ENCODE results near the gene IWS1. TPM values are rescaled to one million over a fixed set of nuclear protein-coding genes. Genes with fewer than 3 reads are reported as not detected.

The IWS1 gene

DNA sequence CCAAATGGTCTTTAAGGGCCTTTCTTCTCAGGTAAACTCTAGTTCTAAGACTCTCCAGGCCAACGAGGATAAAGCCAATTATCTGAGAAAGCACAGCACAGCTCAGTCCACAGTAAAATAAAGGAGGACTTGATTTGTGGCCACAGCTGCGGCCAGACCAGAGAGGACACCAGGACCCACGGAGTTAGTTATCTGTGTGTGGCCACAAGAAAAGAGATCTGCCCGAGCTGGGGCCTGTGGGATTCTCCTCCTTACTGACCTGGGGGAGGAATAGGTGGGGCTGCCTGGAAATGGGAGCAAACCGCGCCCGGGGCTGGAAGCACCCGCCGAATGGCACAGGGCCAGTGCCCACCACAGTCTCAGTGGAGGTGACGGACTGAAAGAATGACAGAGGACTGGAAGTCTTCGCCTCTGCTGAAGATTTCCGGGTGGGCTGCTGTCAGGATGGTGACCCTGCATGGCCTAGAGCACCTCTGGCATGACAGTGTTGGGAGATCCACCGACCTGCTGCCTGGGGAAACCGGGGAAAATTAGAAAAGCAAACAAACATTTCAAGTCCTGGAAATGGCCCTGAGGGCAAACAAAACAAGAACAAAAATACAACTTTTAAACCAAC, 94.8 kb downstream of the IWS1 start:
- no CpG with 5 or more reads among the region's 14 CpGs for WGBS, 2 donors (ENCODE audit: extremely low coverage in 2 of 2, insufficient read length in 2 of 2, insufficient replicate concordance in 1 of 2)
- H3K27me3 ChIP-seq (ENCODE audit: control insufficient read depth in 3 of 3, insufficient read depth in 3 of 3, low read depth in 1 of 3, low read length in 3 of 3): peaks cover 0 to 17% (median 0%) of the 10 kb centered on the region in 3 experiments
- H3K79me1 ChIP-seq (ENCODE audit: low read depth, low read length): peaks cover 4% of the 10 kb centered on the region

More for the DNA sequence above, 94.8 kb downstream of the IWS1 start:
- no peak overlapping the region for H2BK120ac ChIP-seq (ENCODE audit: low read depth, low read length)
- no peak overlapping the region for H3K9ac ChIP-seq (ENCODE audit: low read depth, low read length, poor library complexity)
- no peak overlapping the region for H2BK12ac ChIP-seq (ENCODE audit: low read length)
- no peak overlapping the region for H4K8ac ChIP-seq (ENCODE audit: low read depth, low read length)
- H2AFZ ChIP-seq (ENCODE audit: low read length): no peak overlapping the region
- no peak for DNase-seq (ENCODE audit: low spot score)
- no peak overlapping the region for H3K23ac ChIP-seq (ENCODE audit: low read depth, low read length, poor library complexity)
- no peak overlapping the region for H3K27ac ChIP-seq (replicated peaks; ENCODE audit: low read length)
- H4K91ac ChIP-seq (ENCODE audit: low read depth, low read length, poor library complexity): no peak overlapping the region
- H3K36me3 ChIP-seq (replicated peaks in 1 of 2; ENCODE audit: control insufficient read depth in 2 of 2, insufficient read depth in 2 of 2, low read length in 2 of 2): no peaks in the 10 kb centered on the region
- no peak overlapping the region for H2AK5ac ChIP-seq (ENCODE audit: low read depth, low read length)
- no peak overlapping the region for H3K18ac ChIP-seq (ENCODE audit: low read length)
- no peak overlapping the region for H3K4me3 ChIP-seq (ENCODE audit: low read length in 2 of 2)
- no peak overlapping the region for H3K4ac ChIP-seq (ENCODE audit: low read length)
- H3K14ac ChIP-seq (ENCODE audit: low read length): no peak overlapping the region
- no peak overlapping the region for H2BK15ac ChIP-seq (ENCODE audit: low read length)
- no peaks in the 10 kb centered on the region for H3K4me1 ChIP-seq (ENCODE audit: control insufficient read depth in 2 of 2, insufficient read depth in 1 of 2, low read depth in 1 of 2, low read length in 2 of 2)
- H3K4me2 ChIP-seq (ENCODE audit: insufficient read depth, low read length, poor library complexity, severe bottlenecking): no peak overlapping the region
- no peak overlapping the region for H2BK5ac ChIP-seq (ENCODE audit: low read length)
- H3K9me3 ChIP-seq (replicated peaks in 1 of 2; ENCODE audit: control insufficient read depth in 2 of 2, insufficient read depth in 1 of 2, low read depth in 1 of 2, low read length in 2 of 2): no peaks in the 10 kb centered on the region

Small RNA genes lying within 50 kb of the gene (small RNA-seq; reads per million reads assigned to genes)
- gene RNU4-48P (ENCODE audit: insufficient read depth): not detected

Measured in neuronal stem cell (in vitro differentiated cells).